CD4-positive, CD25-positive, alpha-beta regulatory T cell (primary cell): ENCODE measurements around the gene PNMA6E. TPM values are rescaled to one million over a fixed set of nuclear protein-coding genes. Genes with fewer than 3 reads are reported as not detected.

Source experiments
- ATAC-seq, 2 donors: fragments of 150-1000 bp; cut with Tn5 transposase; one replicate each; pipeline ENCODE4 v1.10.0; 2021; ENCODE audit warnings: low read depth in 2 of 2, moderate number of reproducible peaks in 2 of 2, moderate library complexity in 1 of 2
- DNase-seq, 3 donors: peaks; one replicate each; pipeline versions ENCODE4 v3.0.0 to v3.0.0-alpha.2; 2012 to 2022; ENCODE audit warnings: mixed read lengths in 1 of 3
- H3K27ac ChIP-seq: one replicate; pipeline ENCODE4 v1.7.0; 2013; ENCODE audit warnings: mild to moderate bottlenecking, low read length; ENCODE audit not compliant: insufficient read depth, poor library complexity, severe bottlenecking
- H3K27me3 ChIP-seq: one replicate; pipeline ENCODE4 v1.7.0; 2013; ENCODE audit warnings: low read length; ENCODE audit not compliant: control insufficient read depth, insufficient read depth
- H3K36me3 ChIP-seq: one replicate; pipeline ENCODE4 v1.7.0; 2013; ENCODE audit warnings: mild to moderate bottlenecking, low read length, moderate library complexity; ENCODE audit not compliant: control insufficient read depth, insufficient read depth
- H3K4me1 ChIP-seq: 2 replicates; pipeline ENCODE4 v1.7.0; 2013; ENCODE audit warnings: mild to moderate bottlenecking, low read length; ENCODE audit not compliant: insufficient read depth, control insufficient read depth, poor library complexity, severe bottlenecking
- H3K4me3 ChIP-seq: one replicate; pipeline ENCODE4 v1.7.0; 2013; ENCODE audit warnings: low read depth, mild to moderate bottlenecking, low read length, moderate library complexity
- H3K9me3 ChIP-seq, 2 experiments: 1 replicate in 1 of 2; 2 replicates in 1 of 2; pipeline ENCODE4 v1.7.0; 2013; ENCODE audit warnings: low read length in 2 of 2, mild to moderate bottlenecking in 1 of 2, moderate library complexity in 1 of 2; ENCODE audit not compliant: control insufficient read depth in 2 of 2
- H3K27ac Mint-ChIP-seq, 3 donors: one replicate each; pipeline ENCODE4 v1.8.0; 2020 to 2022; ENCODE audit warnings: mild to moderate bottlenecking in 3 of 3, mixed read lengths in 3 of 3, moderate library complexity in 2 of 3
- H3K27me3 Mint-ChIP-seq: one replicate; pipeline ENCODE4 v1.8.0; 2022; ENCODE audit warnings: mild to moderate bottlenecking, mixed read lengths
- H3K36me3 Mint-ChIP-seq: one replicate; pipeline ENCODE4 v1.8.0; 2020; ENCODE audit warnings: mixed read lengths
- H3K4me1 Mint-ChIP-seq, 4 donors: one replicate each; pipeline ENCODE4 v1.8.0; 2020 to 2022; ENCODE audit warnings: mixed read lengths in 4 of 4, mild to moderate bottlenecking in 1 of 4
- H3K4me3 Mint-ChIP-seq, 4 donors: one replicate each; pipeline ENCODE4 v1.8.0; 2020 to 2022; ENCODE audit warnings: mild to moderate bottlenecking in 4 of 4, mixed read lengths in 4 of 4, moderate library complexity in 3 of 4
- H3K9me3 Mint-ChIP-seq, 7 donors: one replicate each; pipeline ENCODE4 v1.8.0; 2020 to 2022; ENCODE audit warnings: mixed read lengths in 7 of 7, mild to moderate bottlenecking in 3 of 7, moderate library complexity in 2 of 7
- polyA plus RNA-seq, 4 donors: library from polyadenylated mRNA; unstranded; fragments of 300-500 nt; fragmentation: Illumina TruSeq; gene quantifications; one replicate each; pipeline ENCODE4 v1.2.3, GENCODE V29; 2021
- total RNA-seq: library from RNA; stranded (reverse); gene quantifications from one replicate; pipeline ENCODE4 v1.2.3, GENCODE V29; 2022

Gene PNMA6E
- total and polyA plus RNA-seq, 5 donors from 2014 or later, result not detected

- Histone ChIP-seq H3K36me3 (peaks cover 48% of the 10 kb centered on the region), H3K9me3 (no peaks in the 10 kb centered on the region), H3K27me3 (no peaks in the 10 kb centered on the region), H3K27ac (no peak overlapping the region), H3K4me1 (peaks cover 7% of the 10 kb centered on the region), H3K4me3 (no peak overlapping the region)
- H3K4me3 Mint-ChIP-seq, result peak overlapping the region in 1 of 4 donors; percentile 42
- H3K4me1 Mint-ChIP-seq, result peaks cover 0 to 28% (median 10%) of the 10 kb centered on the region in 4 donors
- DNase-seq, result no peak
- H3K27ac Mint-ChIP-seq, result no peak overlapping the region
- no peak for ATAC-seq
- peaks cover 20% of the 10 kb centered on the region for H3K36me3 Mint-ChIP-seq
- no peaks in the 10 kb centered on the region for H3K9me3 Mint-ChIP-seq
- H3K27me3 Mint-ChIP-seq, result no peaks in the 10 kb centered on the region
Observed at GRCh38 chrX:153348421-153348820, 52.7 kb downstream of the PNMA6E start.

- peaks cover 0 to 36% (median 17%) of the 10 kb centered on the region in 4 donors for H3K4me1 Mint-ChIP-seq
- peaks cover 19% of the 10 kb centered on the region for H3K36me3 Mint-ChIP-seq
Observed at GRCh38 chrX:153347530-153347929, 53.6 kb downstream of the PNMA6E start.

More at GRCh38 chrX:153347530-153347929, 53.6 kb downstream of the PNMA6E start:
- Histone ChIP-seq H3K27ac (no peak overlapping the region), H3K9me3 (no peaks in the 10 kb centered on the region), H3K27me3 (no peaks in the 10 kb centered on the region), H3K36me3 (peaks cover 48% of the 10 kb centered on the region), H3K4me3 (no peak overlapping the region), H3K4me1 (peaks cover 15% of the 10 kb centered on the region)
- ATAC-seq (no peak), DNase-seq (no peak)
- no peak overlapping the region for H3K4me3 Mint-ChIP-seq
- H3K27me3 Mint-ChIP-seq, result no peaks in the 10 kb centered on the region
- H3K27ac Mint-ChIP-seq, result no peak overlapping the region
- no peaks in the 10 kb centered on the region for H3K9me3 Mint-ChIP-seq

Other genes with a start within 250 kb of the PNMA6E start
- not detected for gene MAGEA1, start 222.1 kb downstream of the PNMA6E start, total RNA-seq
- not detected for gene MAGEA1, start 222.1 kb downstream of the PNMA6E start, polyA plus RNA-seq
- gene PNMA6F, start 79.6 kb downstream of the PNMA6E start, total RNA-seq, result not detected
- not detected for gene PNMA6F, start 79.6 kb downstream of the PNMA6E start, polyA plus RNA-seq
- gene ZNF275, start 67.2 kb downstream of the PNMA6E start, total RNA-seq, result 16.1 TPM
- 1 to 10 TPM; 3.8 to 9.4 (median 7.3) TPM for gene ZNF275, start 67.2 kb downstream of the PNMA6E start, polyA plus RNA-seq
- gene ZFP92, start 10.1 kb upstream of the PNMA6E start, total RNA-seq, result 0.22 TPM
- under 1 TPM in 3 of 4 donors, not detected in 1; 0.03 to 0.14 (median 0.06) TPM for gene ZFP92, start 10.1 kb upstream of the PNMA6E start, polyA plus RNA-seq
- gene TREX2, start 44.7 kb upstream of the PNMA6E start, total RNA-seq, result 3.8 TPM
- gene TREX2, start 44.7 kb upstream of the PNMA6E start, polyA plus RNA-seq, result under 1 TPM; 0.30 to 1.00 (median 0.59) TPM
- gene HAUS7, start 69.2 kb upstream of the PNMA6E start, total RNA-seq, result 43.1 TPM
- 10 to 100 TPM; 28.0 to 37.4 (median 33.4) TPM for gene HAUS7, start 69.2 kb upstream of the PNMA6E start, polyA plus RNA-seq
- gene BGN, start 93.6 kb upstream of the PNMA6E start, total RNA-seq, result not detected
- not detected for gene BGN, start 93.6 kb upstream of the PNMA6E start, polyA plus RNA-seq
- gene ATP2B3, start 116.3 kb upstream of the PNMA6E start, total RNA-seq, result not detected
- gene ATP2B3, start 116.3 kb upstream of the PNMA6E start, polyA plus RNA-seq, result not detected
- gene CCNQ, start 197.8 kb upstream of the PNMA6E start, total RNA-seq, result 23.8 TPM
- 10 to 100 TPM; 59.8 to 78.4 (median 77.2) TPM for gene CCNQ, start 197.8 kb upstream of the PNMA6E start, polyA plus RNA-seq
- not detected for gene DUSP9, start 245.9 kb upstream of the PNMA6E start, total RNA-seq
- gene DUSP9, start 245.9 kb upstream of the PNMA6E start, polyA plus RNA-seq, result not detected